Cerebellar cortex (tissue), 1 donor: ENCODE results near the gene NEK4.

Experiments
- DNase-seq: peaks from one replicate; pipeline ENCODE4 v3.0.0-alpha.2; 2015; ENCODE audit warnings: low spot score

NEK4 gene

GRCh38 chr3:52663098-52663497 lies 107.6 kb downstream of the NEK4 start:
- no peak for DNase-seq

GRCh38 chr3:52660046-52660445 lies 110.7 kb downstream of the NEK4 start:
- DNase-seq = no peak
